NB4 (cell line): Measurements from ENCODE around the gene SFMBT2.

Source experiments
- MYC ChIP-seq: IDR thresholded peaks from 2 replicates; pipeline ENCODE4 v1.6.1; 2011; ENCODE audit warnings: low read depth, low read length
- POLR2A ChIP-seq: IDR thresholded peaks from 2 replicates; pipeline ENCODE4 v1.6.1; 2011; ENCODE audit warnings: mild to moderate bottlenecking; ENCODE audit not compliant: insufficient read length; ENCODE audit errors: extremely low read depth
- TF ChIP-seq, protein P1 (sequence below): IDR thresholded peaks from one replicate; pipeline ENCODE4 v1.5.1; 2012; ENCODE audit warnings: low read depth, low read length

DNA sequence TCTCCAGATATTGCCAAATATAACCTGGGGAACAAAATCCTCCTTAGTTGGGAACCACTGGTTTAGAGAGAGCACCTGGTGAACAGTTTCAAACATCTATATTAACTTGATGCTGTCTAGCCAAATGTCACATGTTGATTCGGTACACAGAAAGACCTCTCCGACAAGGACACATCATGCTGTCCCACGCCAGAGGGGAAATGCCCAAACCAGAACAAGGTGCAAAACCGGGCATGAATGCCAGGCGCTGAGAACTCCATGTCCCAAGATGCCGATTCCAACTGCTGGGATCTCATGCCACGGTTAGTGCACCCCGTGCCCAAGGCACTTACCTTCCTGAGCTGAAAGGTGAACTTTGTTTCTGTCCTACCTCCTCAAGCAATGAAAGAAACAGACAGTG lies 100.8 kb downstream of the SFMBT2 start:
- TF ChIP-seq, protein P1, sequence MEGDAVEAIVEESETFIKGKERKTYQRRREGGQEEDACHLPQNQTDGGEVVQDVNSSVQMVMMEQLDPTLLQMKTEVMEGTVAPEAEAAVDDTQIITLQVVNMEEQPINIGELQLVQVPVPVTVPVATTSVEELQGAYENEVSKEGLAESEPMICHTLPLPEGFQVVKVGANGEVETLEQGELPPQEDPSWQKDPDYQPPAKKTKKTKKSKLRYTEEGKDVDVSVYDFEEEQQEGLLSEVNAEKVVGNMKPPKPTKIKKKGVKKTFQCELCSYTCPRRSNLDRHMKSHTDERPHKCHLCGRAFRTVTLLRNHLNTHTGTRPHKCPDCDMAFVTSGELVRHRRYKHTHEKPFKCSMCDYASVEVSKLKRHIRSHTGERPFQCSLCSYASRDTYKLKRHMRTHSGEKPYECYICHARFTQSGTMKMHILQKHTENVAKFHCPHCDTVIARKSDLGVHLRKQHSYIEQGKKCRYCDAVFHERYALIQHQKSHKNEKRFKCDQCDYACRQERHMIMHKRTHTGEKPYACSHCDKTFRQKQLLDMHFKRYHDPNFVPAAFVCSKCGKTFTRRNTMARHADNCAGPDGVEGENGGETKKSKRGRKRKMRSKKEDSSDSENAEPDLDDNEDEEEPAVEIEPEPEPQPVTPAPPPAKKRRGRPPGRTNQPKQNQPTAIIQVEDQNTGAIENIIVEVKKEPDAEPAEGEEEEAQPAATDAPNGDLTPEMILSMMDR: no peak
- TF ChIP-seq POLR2A (no peak), MYC (no peak)
